OCI-LY3 (cell line): ENCODE measurements around the gene IL25.
"Not testable (repeated sequence)": the region's sequence is repeated elsewhere in the genome, so short reads cannot be mapped to it uniquely, and the experiment has no call there.

Source experiments
- CTCF ChIP-seq: fragments of 200-600, 300-600 bp; sonication (generic); IDR thresholded peaks from 2 replicates; pipeline ENCODE4 v1.5.1; 2014; ENCODE audit warnings: antibody characterized with exemption, low read length, low read depth
- EZH2phosphoT487 ChIP-seq: fragments of 200-600 bp; shearing (Covaris generic); IDR thresholded peaks from 2 replicates; pipeline ENCODE4 v1.6.1; 2018; ENCODE audit warnings: antibody characterized with exemption, mixed run types, low read depth

- not testable (repeated sequence) for TF ChIP-seq CTCF, EZH2phosphoT487
Observed at GRCh38 chr14:23325746-23326145, 46.9 kb upstream of the IL25 start.
